WERI-Rb-1 (cell line): Measurements from ENCODE around the gene USHBP1.
A peak's percentile ranks its signal among the peaks of the same experiment; 100 is the strongest.

ENCODE experiments used
- DNase-seq: peaks from one replicate; pipeline ENCODE4 v3.0.0-alpha.2; 2020
- H3K27ac ChIP-seq: fragments of 250-450 bp; sonication (Bioruptor Pico); 2 replicates; pipeline ENCODE4 v1.5.1; 2020; ENCODE audit warnings: mild to moderate bottlenecking, moderate library complexity
- H3K27me3 ChIP-seq: fragments of 250-450 bp; sonication (Bioruptor Pico); 2 replicates; pipeline ENCODE4 v1.5.1; 2021; ENCODE audit warnings: mild to moderate bottlenecking, low read depth, moderate library complexity; ENCODE audit not compliant: insufficient read depth, severe bottlenecking
- H3K36me3 ChIP-seq: fragments of 250-450 bp; sonication (Bioruptor Pico); 2 replicates; pipeline ENCODE4 v1.5.1; 2020; ENCODE audit warnings: mild to moderate bottlenecking, moderate library complexity
- H3K4me3 ChIP-seq: 2 replicates; pipeline ENCODE4 v1.5.1; 2011; ENCODE audit warnings: low read depth, mild to moderate bottlenecking, control low read depth, low read length
- H3K9me3 ChIP-seq: fragments of 250-450 bp; sonication (Bioruptor Pico); 2 replicates; pipeline ENCODE4 v1.5.1; 2021; ENCODE audit warnings: mild to moderate bottlenecking, moderate library complexity; ENCODE audit not compliant: severe bottlenecking
- CTCF ChIP-seq: IDR thresholded peaks from 2 replicates; pipeline ENCODE4 v1.5.1; 2011; ENCODE audit warnings: low read depth, mild to moderate bottlenecking, control low read depth, inconsistent platforms, low read length

USHBP1 gene

GRCh38 chr19:17266975-17267788, 2.6 kb upstream of the USHBP1 start, which contains the start of gene BABAM1:
Gene BABAM1 (plus strand): TSS chr19:17267443. CDS start chr19:17268807, 1,364 bp downstream.
- peak; percentile 97 for DNase-seq

GRCh38 chr19:17266589-17266974, 2.0 kb upstream of the USHBP1 start:
- Histone ChIP-seq H3K36me3 (peaks cover 19% of the 10 kb centered on the region), H3K9me3 (no peaks in the 10 kb centered on the region), H3K27me3 (no peaks in the 10 kb centered on the region), H3K4me3 (no peak overlapping the region), H3K27ac (no peak overlapping the region; the same call in 1 of the 2 replicates)
- DNase-seq: no peak
- TF ChIP-seq CTCF: no peak

More at GRCh38 chr19:17266975-17267788, 2.6 kb upstream of the USHBP1 start, which contains the start of gene BABAM1:
- Histone ChIP-seq H3K27ac (peak within 1 kb of the TSS; percentile 84), H3K9me3 (no peaks in the 10 kb centered on the region), H3K27me3 (no peaks in the 10 kb centered on the region), H3K4me3 (peak within 1 kb of the TSS; percentile 92), H3K36me3 (peaks cover 25% of the 10 kb centered on the region)
- no peak for TF ChIP-seq CTCF

- Histone ChIP-seq H3K36me3 (peaks cover 13% of the 10 kb centered on the region), H3K27me3 (no peaks in the 10 kb centered on the region), H3K9me3 (no peaks in the 10 kb centered on the region), H3K4me3 (no peak overlapping the region), H3K27ac (no peak overlapping the region)
- TF ChIP-seq CTCF: no peak
- no peak for DNase-seq
These were observed 1.5 kb upstream of the USHBP1 start for GRCh38 chr19:17266026-17266425.

- no peak for DNase-seq
- TF ChIP-seq CTCF: no peak
- Histone ChIP-seq H3K4me3 (no peak overlapping the region), H3K9me3 (peaks cover 17% of the 10 kb centered on the region), H3K27ac (no peak overlapping the region), H3K36me3 (peaks cover 5% of the 10 kb centered on the region), H3K27me3 (no peaks in the 10 kb centered on the region)
These were observed 569 bp downstream of the USHBP1 start for GRCh38 chr19:17263712-17264640.

- Histone ChIP-seq H3K9me3 (peaks cover 25% of the 10 kb centered on the region), H3K27me3 (no peaks in the 10 kb centered on the region), H3K27ac (no peak overlapping the region), H3K36me3 (no peaks in the 10 kb centered on the region; the same call in 1 of the 2 replicates), H3K4me3 (no peak overlapping the region)
- no peak for DNase-seq
- no peak for TF ChIP-seq CTCF
These were observed 2.0 kb downstream of the USHBP1 start for GRCh38 chr19:17262557-17262956.
